ENCODE results near the gene ZNF217. TPM values are rescaled to one million over a fixed set of nuclear protein-coding genes. Genes with fewer than 3 reads are reported as not detected.

The ZNF217 gene
- total and polyA plus RNA-seq, 2 of the 8 experiments (the other 6 are each of a cell fraction or from before 2014, with no cell fraction given), result 15.3 to 87.9 TPM

GRCh38 chr20:53622247-53623133 is 28.9 kb upstream of the ZNF217 start (continued):
- no peak for TF ChIP-seq CHD7 (IDR thresholded peaks at IDR 0.05; ENCODE audit: insufficient replicate concordance, low read length)
- no peak for TF ChIP-seq CREB1 (IDR thresholded peaks at IDR 0.05)
- no peak for TF ChIP-seq TEAD4 (IDR thresholded peaks at IDR 0.05; ENCODE audit: low read depth, low read length)
- TF ChIP-seq POLR2AphosphoS5 (IDR thresholded peaks at IDR 0.05; ENCODE audit: low read depth, low read length), result no peak
- no peak for TF ChIP-seq ATF2 (IDR thresholded peaks at IDR 0.05; ENCODE audit: low read length)
- TF ChIP-seq HDAC6 (IDR thresholded peaks at IDR 0.05; ENCODE audit: low read depth, low read length), result no peak
- TF ChIP-seq BACH1 (IDR thresholded peaks at IDR 0.05; ENCODE audit: low read length), result no peak
- no peak for TF ChIP-seq KDM1A (IDR thresholded peaks at IDR 0.05; ENCODE audit: borderline replicate concordance, low read length)
- no peak for TF ChIP-seq POU5F1 (IDR thresholded peaks at IDR 0.05; ENCODE audit: low read depth, low read length)

Measured in H1 (cell line).